Fibroblast of villous mesenchyme (primary cell): Measurements from ENCODE around the gene FZR1. TPM values are rescaled to one million over a fixed set of nuclear protein-coding genes. Genes with fewer than 3 reads are reported as not detected.

Source experiments
- DNase-seq: peaks from one replicate; pipeline ENCODE4 v3.0.0-alpha.2; 2010; ENCODE audit warnings: low read depth
- H3K4me3 ChIP-seq: 2 replicates; pipeline ENCODE4 v1.5.1; 2011; ENCODE audit warnings: low read depth, mild to moderate bottlenecking, low read length
- total RNA-seq: library from RNA; depleted of rRNA; stranded (reverse); fragments of >200 nt; gene quantifications from 2 replicates; pipeline ENCODE4 v1.2.3, GENCODE V29; 2012
- TF ChIP-seq, protein P1 (sequence below): IDR thresholded peaks from 2 replicates; pipeline ENCODE4 v1.5.1; 2012; ENCODE audit warnings: low read depth, mild to moderate bottlenecking, low read length; ENCODE audit not compliant: insufficient read depth

FZR1 gene
- total RNA-seq, 1 donor: 37.6 TPM

DNA sequence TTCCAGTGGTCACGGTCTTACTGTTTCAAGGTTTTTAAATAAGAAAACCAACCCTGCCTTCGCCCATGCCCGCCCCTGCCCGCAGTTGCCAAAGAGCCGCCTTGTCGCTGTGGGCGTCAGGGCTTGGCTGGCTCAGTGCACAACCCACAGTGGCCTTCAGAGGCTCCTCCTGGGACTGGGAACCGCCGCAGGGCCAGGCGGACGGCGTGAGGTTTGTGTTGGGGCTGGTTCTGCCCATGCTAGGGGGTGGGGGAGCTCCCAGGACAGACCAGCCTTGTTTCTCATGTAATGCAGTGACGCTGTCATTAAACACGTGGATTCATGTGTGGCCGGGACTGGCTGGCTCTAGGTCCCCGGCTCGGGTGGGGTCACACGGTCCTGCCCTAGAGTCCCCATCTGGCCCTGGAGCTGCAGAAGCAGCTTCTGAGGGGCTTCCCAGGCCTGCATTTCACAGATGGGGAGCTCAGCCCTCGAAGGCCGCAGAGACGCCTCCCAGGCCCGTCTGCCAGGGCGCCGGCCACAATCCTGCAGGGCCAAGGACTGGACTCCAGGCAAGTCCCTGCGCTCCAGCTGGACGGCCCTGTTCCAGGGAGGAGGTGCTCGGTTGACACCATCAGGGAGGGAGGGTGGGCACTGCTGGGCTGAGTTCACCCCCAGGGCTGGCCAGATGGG lies 30.5 kb downstream of the FZR1 start:
- DNase-seq: no peak
- TF ChIP-seq, protein P1, sequence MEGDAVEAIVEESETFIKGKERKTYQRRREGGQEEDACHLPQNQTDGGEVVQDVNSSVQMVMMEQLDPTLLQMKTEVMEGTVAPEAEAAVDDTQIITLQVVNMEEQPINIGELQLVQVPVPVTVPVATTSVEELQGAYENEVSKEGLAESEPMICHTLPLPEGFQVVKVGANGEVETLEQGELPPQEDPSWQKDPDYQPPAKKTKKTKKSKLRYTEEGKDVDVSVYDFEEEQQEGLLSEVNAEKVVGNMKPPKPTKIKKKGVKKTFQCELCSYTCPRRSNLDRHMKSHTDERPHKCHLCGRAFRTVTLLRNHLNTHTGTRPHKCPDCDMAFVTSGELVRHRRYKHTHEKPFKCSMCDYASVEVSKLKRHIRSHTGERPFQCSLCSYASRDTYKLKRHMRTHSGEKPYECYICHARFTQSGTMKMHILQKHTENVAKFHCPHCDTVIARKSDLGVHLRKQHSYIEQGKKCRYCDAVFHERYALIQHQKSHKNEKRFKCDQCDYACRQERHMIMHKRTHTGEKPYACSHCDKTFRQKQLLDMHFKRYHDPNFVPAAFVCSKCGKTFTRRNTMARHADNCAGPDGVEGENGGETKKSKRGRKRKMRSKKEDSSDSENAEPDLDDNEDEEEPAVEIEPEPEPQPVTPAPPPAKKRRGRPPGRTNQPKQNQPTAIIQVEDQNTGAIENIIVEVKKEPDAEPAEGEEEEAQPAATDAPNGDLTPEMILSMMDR: no peak
- no peak overlapping the region for H3K4me3 ChIP-seq

DNA sequence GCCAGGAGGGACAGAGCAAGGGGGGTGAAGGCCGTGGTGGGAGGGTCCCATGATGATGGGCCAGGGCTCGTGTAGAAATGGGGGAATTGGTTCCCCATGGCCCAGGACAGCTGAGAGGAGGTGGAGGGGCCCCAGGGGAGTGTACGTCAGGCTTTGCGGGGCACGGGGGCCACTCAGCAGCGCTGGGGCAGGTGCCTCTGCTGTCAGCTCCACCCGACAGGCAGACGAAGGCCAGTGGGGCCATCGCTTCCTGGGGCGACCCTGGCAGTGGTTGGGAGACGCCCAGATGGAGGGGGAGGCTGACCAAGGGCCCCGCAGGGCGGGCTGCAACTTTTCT lies 31.0 kb downstream of the FZR1 start:
- DNase-seq: no peak
- TF ChIP-seq, protein P1: no peak

DNA sequence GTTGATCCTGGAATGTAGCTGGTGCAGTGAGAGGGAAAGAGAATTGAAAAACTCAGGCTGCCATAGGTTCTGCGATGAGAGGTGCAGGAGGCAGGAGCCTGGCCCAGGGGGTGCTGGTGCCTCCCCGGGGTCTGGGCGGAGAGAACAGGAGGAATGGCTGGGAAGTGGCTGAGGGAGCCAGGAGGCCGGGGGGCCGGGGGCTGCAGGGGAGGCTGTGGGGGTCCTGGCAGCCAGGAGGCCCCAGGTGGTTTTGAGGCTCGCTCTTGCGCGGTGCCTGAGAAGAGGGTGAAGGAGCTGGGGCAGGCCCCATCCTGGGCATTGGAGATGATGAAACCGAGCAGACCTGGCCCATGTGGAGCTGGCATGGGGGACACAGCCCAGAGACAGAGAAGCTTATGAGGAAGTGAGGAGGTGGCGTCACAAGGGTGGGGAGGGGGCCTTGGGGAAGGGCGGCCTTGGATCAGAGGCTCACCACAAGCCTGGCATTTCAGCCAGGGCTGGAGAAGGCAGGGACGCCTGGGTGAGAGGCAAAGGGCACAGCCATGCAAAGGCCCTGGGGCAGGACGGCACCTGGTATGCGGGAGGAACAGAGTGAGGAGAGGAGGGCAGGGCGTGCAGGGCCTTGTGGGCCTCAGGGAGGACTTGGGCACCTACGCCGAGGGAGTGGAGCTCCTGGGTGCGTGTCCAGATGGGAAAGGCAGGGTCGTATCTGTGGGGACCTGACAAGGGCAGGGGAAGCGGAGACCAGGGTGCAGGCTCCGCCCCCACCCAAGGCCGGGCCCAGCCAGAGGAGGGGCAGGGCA lies 31.5 kb downstream of the FZR1 start:
- TF ChIP-seq, protein P1: no peak
- no peak overlapping the region for H3K4me3 ChIP-seq
- no peak for DNase-seq

More for the DNA sequence above, 31.0 kb downstream of the FZR1 start:
- H3K4me3 ChIP-seq: no peak overlapping the region

GRCh38 chr19:3538258-3538929 lies 32.3 kb downstream of the FZR1 start:
- DNase-seq: no peak
- TF ChIP-seq, protein P1: no peak
- no peak overlapping the region for H3K4me3 ChIP-seq

GRCh38 chr19:3538965-3539755 lies 33.0 kb downstream of the FZR1 start, which contains the start of gene TEKTIP1:
Gene TEKTIP1 (plus strand): TSS chr19:3539174. CDS start chr19:3539178, 4 bp downstream.
- DNase-seq: no peak
- TF ChIP-seq, protein P1: no peak

GRCh38 chr19:3539756-3540118 lies 33.6 kb downstream of the FZR1 start:
- no peak overlapping the region for H3K4me3 ChIP-seq
- no peak for DNase-seq
- TF ChIP-seq, protein P1: no peak

More at GRCh38 chr19:3538965-3539755, 33.0 kb downstream of the FZR1 start, which contains the start of gene TEKTIP1:
- H3K4me3 ChIP-seq: no peak within 1 kb of the TSS
